GM18520 (cell line): ENCODE measurements around the gene RPL14.
"Not testable (repeated sequence)": the region's sequence is repeated elsewhere in the genome, so short reads cannot be mapped to it uniquely, and the experiment has no call there.

ENCODE experiments used
- ATAC-seq: cut with Tn5 transposase; IDR thresholded peaks from one replicate; pipeline ENCODE4 v1.9.1; 2021; ENCODE audit not compliant: unreplicated experiment

RPL14 gene

GRCh38 chr3:40462838-40463237, 5.7 kb downstream of the RPL14 start:
- ATAC-seq = not testable (repeated sequence)

- ATAC-seq = no peak
Measured at GRCh38 chr3:40463579-40463978, 6.4 kb downstream of the RPL14 start.

- no peak for ATAC-seq
Measured at GRCh38 chr3:40464339-40465110, 7.4 kb downstream of the RPL14 start.

- ATAC-seq = no peak
Measured at GRCh38 chr3:40465111-40465407, 7.9 kb downstream of the RPL14 start.

- ATAC-seq = no peak
Measured at GRCh38 chr3:40465456-40465855, 8.3 kb downstream of the RPL14 start.

GRCh38 chr3:40468018-40468417, 10.9 kb downstream of the RPL14 start:
- no peak for ATAC-seq

- no peak for ATAC-seq
Measured at GRCh38 chr3:40470701-40471100, 13.6 kb downstream of the RPL14 start.

- ATAC-seq = no peak
Measured at GRCh38 chr3:40476478-40477470, 19.6 kb downstream of the RPL14 start, which contains the start of gene ZNF619. Gene ZNF619 (plus strand): TSS chr3:40477122. CDS start chr3:40477980, 858 bp downstream.

- ATAC-seq = no peak
Measured at GRCh38 chr3:40477666-40478065, 20.5 kb downstream of the RPL14 start.

GRCh38 chr3:40487172-40487571, 30.0 kb downstream of the RPL14 start:
- ATAC-seq = no peak

GRCh38 chr3:40490916-40491315, 33.8 kb downstream of the RPL14 start:
- ATAC-seq = no peak

- ATAC-seq = no peak
Measured at GRCh38 chr3:40494698-40495097, 37.6 kb downstream of the RPL14 start.

GRCh38 chr3:40497288-40497687, 40.1 kb downstream of the RPL14 start:
- ATAC-seq = no peak

- no peak for ATAC-seq
Measured at GRCh38 chr3:40499952-40500351, 42.8 kb downstream of the RPL14 start.

- no peak for ATAC-seq
Measured at GRCh38 chr3:40502034-40502433, 44.9 kb downstream of the RPL14 start.

GRCh38 chr3:40504636-40505430, 47.7 kb downstream of the RPL14 start:
- ATAC-seq = no peak

GRCh38 chr3:40505599-40506462, 48.7 kb downstream of the RPL14 start, which contains the start of gene ZNF620:
Gene ZNF620 (plus strand): TSS chr3:40506039. CDS start chr3:40506353, 314 bp downstream.
- ATAC-seq = no peak

GRCh38 chr3:40511031-40511718, 54.0 kb downstream of the RPL14 start:
- no peak for ATAC-seq

GRCh38 chr3:40516201-40516600, 59.1 kb downstream of the RPL14 start:
- no peak for ATAC-seq

GRCh38 chr3:40518067-40518466, 60.9 kb downstream of the RPL14 start:
- ATAC-seq = no peak
